ENCODE measurements around the gene CHCHD3.

The CHCHD3 gene

DNA sequence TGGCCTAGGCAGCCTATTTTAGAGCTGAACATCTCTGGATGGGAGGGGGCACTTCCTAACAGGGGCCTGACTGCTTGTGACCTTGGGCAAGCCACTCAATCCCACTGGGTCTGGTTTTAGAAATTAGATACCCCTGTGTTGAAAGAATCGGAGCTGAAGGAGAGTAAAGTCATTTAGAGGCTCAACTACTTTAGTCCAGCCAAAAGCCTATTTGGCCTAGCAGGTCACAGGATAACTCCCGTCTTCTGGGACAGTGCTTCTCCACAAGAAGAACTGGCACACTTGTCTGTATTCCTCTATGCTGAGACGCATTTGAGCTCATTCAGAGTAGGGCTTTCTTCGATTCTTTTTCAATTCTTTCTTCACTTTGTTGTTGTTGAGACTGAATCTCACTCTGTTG, 224.2 kb downstream of the CHCHD3 start:
- no peak for DNase-seq

DNA sequence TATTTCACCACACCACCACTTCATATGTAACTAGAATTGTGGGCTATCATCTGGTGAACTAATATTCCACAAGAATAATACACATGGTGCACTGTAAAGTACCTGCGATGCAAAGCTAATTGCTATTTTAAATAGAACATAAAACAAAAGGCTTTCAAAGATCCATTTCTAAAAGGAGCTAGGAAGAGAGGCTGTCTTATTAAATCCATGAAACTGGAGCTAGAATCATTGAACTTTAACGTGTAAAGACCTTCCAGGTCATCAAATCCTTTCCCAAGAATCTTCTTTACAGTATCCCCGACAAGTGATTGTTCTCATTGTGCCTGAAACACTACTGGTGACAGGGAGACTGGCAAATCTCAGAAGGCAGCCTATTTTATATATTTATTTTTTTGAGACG, 224.9 kb downstream of the CHCHD3 start:
- no peak for DNase-seq

DNA sequence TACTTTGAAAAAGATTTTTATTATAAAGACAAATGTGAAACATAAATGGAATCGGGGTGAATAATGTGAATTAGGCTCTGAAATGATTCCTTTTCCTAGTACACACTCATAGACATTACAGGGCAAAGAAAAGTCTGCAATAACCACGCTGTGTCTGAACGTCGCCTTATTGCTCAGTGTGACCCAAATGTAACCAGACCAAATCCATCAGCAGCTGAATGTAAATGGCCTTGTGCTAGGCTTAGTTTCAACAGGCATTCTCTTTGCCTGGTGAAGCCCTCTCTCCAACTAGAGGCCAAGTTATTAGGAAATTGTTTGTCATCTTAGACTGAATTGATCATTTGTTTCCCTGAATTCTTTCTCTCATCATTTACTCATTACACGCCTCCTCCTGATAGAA, 225.5 kb downstream of the CHCHD3 start:
- no peak for DNase-seq

DNA sequence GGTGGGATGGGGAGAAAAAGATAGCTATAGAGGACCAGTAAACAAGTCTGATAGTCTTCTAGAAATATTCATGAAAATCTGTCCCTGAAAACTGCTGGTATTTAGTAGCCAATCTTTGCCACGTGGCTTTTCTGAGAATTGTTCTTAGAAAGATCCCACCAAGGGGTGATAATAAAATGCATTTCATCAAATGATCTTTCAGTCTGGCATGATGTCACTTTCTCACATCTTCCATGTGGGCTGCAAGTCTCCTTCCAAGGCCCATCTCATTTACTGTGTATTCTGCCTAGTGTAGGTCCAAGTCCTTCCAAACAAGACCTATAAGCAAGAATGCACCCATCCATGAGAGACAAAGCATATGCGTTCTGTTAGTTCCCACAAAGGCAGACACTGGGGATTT, 226.0 kb downstream of the CHCHD3 start:
- no peak for DNase-seq

DNA sequence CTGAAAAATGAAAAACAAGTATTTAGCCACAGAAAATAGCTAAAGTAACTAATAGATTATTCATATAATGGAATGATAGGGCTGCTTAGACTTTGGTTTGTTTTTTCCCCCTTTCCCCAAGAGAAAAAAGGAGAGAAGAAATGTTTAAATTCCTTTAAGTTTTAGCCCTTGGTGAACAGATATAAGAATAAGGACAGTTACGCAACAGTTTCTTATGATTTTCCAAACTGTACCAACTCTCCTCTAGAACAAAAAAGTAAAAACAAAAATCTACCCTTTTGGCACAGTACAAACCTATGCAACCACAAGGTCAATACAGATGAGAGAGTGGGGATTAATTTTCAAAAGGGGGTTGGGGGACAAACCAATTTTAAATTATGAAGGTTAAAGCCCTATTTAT, 227.7 kb downstream of the CHCHD3 start:
- no peak for DNase-seq

DNA sequence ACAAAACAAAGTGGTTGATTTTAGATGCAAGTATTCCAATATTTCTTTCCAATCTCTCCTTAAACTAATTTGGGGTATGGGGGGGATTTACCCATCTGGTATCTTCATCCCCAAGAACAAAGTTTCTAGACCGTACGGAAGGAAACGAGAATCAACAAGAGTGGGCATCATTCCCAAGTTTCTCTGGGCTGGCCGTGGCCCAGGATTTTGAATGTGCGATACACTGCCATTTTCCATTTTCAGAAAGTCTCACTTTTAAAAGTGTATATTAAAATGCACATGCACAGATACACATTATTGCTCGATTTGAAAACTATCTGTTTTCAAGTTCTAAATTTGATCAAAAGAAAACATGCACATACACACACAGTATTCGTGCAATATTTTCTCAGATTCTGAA, 234.5 kb downstream of the CHCHD3 start:
- no peak for DNase-seq

DNA sequence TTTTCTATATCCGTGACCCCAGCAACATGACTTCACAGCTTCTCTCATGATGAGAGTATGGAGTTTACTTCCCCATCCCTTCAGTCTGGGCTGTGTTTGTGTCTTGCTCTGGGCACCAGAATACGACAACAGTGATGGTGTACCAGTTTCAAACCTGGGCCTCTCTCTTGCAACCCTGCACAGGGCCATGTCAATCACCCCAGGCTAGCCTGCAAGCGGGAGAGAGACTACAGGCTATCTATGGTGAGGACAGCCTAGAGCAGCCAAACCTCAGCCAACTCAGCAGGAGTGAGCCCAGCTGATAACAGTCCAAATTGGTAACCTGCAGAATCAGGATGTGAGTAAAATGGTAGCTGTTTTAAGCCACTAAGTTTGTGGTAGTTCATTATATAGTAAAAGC, 235.8 kb downstream of the CHCHD3 start:
- no peak for DNase-seq

DNA sequence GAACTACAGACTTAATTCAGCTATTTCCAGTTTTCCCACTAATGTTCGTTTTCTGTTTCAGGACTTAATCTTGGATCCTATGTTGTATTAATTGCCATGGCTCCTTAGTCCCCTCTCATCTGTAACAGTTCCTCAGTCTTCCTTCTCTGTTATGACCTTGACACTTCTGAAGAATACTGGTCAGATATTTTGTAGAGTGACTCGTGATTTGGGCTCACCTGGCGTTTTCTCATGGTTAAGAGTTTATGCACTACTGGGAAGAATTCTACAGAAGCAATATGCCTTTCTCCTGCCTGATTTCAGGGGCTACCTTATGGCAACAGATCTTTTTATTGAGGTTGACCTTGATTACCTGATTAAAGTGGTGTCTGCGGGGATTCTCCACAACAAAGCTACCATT, 239.4 kb downstream of the CHCHD3 start:
- DNase-seq, result no peak

DNA sequence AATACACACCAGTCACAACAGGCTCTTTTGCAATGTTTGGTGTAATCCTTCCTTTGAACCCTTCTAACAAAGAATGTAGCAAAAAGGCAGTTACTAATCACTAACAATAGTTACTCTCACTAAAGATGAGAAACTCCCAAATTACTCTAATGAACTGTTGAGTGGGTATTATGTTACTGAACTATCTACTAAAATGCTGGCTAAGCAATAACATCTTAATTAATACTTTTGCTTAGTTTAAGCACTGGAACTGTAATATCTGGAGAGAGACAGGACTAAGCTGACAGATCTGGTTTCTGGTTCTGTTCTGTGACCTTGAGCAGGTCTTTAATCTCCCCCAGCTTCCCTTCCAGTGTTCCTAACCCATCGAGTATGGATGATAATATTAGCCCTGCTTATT, 241.7 kb downstream of the CHCHD3 start:
- no peak for DNase-seq

DNA sequence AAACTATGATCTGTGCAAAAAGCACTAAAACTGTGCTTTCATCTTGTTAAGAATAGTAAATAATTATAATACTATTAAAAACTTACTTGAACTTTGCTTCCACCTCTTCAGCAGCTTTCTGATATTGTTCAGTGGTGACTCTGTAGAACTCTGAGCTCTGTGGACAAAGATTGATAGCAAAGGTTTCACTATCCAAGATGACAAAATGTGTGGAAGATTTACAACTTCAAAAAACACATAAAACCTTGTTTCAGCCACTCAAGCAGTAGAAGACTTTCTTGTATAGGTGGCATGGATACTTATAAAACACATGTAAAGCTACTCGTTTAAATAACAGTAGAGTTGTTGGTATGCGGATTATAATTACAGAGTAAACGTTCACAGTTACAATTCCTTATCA, 243.6 kb downstream of the CHCHD3 start:
- DNase-seq, result no peak

DNA sequence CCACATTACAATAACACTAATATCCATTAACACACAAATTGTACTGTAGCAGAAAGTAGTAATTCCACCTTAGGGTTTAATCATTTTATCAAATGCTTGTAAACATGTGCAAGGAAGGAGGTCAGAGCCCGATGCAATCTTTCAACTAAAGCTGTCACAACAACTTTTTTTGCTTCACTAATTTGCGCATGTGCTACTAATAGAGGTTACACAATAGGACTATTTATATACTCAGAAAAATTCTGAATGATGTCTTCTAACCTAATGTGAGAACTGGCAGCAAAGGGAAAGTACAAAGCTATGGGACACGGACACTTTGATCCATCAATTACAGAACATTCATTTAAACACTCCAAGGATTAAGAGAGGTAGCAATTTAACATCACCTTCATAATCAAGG, 244.4 kb downstream of the CHCHD3 start:
- no peak for DNase-seq

DNA sequence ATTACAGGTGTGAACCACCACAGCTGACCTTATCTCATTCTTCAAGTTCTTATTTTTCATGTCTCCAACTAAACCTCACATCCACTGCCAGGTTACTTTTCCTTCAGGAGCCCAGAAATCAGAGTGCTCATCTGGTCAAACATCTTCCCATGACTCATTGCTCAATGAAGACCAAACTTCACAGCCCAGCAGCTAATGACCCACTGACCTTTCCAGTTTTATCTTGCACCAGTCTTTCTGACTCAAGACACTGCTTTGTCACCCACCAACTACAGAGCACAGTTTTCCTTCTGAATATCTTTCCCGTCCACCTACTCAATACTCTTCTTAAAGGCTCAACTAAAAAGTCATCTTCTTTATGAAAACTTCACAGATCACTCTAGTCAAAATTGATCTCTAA, 245.1 kb downstream of the CHCHD3 start:
- no peak for DNase-seq

DNA sequence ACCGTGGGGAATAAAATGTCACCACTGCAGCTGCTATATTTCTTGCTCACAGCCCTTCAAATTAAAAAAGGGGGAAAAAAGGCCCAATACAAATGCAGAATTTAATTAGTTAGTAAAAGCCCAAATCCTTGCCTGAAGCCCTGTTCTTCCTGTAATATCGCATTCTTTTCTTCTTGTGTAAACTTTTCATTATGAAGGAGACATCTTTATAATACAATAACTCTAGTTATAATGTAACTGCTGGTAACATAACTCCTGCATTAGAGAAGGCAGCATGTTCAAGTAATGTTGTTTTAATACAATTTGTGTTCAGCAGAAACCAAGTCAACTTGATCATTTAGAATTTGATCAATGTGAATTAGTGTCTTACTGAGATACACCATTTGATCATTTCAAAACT, 250.9 kb downstream of the CHCHD3 start:
- no peak for DNase-seq

DNA sequence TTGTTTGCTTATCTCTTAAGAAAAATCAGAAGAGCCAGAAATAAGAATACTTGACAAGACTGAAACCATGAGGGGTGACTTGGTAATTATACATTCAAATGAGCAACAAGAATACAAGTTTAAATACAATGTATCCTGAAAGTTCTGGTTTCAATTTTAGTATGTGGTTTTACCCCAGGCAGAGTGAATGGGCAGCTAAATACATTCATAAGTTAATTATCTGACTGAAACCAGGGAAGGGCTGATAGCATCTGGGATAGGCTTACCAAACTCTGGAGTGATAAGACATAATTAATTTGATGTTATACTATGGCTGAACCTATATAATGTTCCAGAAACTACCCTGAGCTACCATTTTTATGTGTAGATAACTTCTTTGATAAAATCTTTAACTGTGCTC, 253.4 kb downstream of the CHCHD3 start:
- DNase-seq, result no peak

DNA sequence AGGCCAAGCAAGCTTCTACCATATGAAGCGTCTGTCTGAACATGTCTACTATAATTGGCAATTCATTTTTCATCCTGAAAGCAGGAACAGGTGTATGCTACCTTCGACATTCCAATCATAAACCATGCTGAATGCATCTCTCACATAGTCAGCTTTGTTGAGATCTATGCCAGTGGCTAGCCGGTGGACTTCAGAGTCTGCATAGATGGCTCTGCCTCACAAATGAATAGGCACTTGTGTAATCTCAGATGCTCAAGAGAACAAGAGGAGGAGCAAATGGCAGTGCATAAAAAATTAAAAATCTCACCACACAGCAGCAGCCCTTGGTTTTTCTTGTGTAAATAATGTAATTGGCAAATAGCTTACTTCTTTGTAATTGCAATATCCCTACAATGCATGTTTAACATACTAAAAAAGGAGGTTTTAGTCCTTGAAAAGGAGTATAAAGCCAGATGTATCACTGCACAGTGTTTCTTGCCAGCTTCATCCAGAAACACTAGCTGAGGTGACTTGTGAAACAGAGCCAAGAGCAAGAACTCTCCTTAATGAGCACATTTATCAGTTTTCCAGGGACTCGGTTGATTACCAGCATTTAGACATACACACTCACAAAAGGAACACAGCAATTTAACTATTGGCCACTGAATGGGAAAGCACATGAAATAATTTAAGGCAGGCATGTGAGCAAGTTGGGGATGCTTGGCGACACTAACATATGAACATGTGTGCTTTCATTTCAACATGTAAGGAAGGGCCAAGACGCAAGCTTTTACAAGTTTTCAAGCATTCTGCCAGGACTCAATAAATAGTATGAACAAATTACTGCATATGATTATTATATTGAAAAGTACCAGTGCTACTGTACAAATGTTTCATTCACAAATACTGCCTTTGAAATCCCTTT, 255.7 kb downstream of the CHCHD3 start:
- no peak for DNase-seq

DNA sequence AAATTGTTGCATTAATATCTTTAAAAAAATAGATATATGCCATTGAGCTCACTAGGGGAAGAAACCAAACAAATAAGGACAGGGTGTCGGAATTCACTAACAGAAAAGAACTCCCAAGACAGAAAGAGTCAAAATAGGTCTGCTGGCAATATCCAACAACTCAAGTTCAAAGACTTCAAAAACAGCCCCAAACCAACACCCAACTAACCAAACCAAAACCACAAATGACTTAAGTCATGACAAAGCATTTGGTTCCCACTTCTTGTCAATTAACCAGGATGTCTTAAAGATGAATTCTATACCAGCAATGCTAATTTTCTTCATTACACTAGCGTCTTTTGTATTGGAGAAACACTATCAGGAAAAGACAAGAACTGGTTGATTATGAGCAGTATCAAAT, 256.7 kb downstream of the CHCHD3 start:
- no peak for DNase-seq

DNA sequence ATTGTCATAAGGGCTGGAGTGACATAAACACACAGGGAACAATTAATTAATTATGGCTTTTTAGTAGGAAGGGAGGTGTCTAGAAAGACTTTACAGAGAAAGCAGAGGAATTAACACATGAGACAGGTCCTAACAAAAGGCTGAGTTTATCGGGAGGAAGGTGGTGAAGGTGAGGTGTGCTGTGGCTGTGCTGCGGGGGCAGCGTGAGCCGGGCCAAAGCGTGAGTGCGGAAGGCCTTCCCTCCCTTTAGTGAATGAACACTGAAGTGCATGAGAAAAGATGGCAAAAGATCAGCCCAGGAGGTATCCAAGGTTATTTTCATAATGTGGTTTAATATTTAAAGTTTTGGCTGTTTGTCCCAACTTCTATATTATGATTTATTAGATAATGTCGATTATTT, 262.2 kb downstream of the CHCHD3 start:
- DNase-seq, result no peak

DNA sequence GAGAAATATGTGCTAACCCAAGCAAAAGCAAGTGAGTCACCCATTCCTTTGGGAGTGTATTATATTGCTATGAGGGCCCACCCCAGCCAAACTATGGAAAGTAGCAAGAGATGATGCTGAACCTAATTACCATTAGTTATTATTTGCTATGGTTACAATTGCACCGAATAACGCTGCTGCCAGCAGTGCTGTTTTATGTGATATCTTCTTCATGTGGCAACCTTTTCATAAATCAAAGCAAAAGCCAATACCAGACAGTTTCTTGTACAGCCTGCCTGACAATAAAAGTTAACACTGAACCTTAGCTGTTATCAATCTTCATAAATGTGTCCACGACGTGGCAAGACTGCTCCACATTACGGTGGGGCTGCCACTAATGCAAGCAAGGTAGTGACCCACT, 263.9 kb downstream of the CHCHD3 start:
- no peak for DNase-seq

DNA sequence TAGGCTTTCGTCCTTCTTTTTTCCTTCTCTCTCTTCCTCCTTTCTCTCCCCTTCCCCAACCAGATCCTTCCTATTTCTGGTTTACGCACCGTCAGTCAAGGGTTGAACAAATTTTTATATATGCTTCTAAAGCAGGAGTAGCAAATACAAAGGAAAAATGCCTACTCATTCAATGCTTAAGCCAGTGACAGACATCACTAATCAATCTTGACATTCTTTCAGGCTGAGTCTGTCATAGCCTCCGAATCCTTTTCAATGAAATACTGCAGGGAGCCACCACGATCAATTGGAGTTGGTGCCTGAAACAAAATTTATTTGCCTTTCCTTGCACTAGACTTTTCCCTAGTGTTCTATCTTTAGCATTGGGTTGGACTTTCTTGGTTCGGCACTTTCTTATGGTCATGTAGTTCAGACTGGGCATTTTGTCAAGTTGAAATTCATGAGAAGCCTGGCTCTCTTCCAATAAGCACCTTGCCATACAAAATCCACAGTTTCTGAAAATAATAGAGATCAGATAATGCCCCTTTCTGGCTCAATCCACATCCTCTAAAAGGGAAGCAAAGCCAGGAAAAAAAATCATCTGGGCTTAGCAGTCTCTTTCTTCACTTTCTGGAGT, 266.1 kb downstream of the CHCHD3 start:
- no peak for DNase-seq

DNA sequence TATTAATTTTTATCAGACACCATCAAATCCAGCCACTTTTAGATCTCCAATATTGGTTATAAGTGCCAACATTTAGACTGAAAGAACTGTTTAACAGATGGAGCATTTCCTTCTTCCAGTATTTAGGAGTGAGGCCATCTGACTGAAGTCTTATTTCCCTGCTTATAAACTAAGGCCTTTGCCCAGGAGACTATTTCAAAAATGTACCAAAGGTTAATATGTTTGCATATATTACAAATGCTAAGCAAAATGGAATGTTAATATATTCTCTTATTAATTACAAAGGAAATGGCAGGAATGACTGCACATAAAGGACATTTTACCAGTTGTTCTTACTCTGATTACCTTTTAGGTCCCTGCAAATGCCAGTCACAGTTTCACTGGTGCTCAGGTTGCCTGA, 266.8 kb downstream of the CHCHD3 start:
- DNase-seq, result no peak

DNA sequence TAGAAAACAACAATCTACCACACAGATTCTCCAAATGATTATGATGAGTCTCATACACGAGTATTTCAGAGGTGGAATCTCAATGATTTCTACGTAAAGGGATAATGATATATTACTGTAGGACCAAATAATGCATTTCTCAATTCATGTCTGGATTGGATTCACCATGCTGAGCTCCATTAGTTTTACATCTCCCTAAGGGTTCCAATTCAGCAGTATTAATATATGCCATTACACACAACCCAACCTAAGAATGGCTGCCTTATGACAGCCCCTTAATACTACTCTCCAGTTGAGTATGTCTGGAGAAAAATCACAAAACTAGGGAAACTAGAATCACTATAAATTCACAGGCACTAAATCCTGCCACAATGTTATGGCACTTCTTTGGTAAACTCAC, 271.3 kb downstream of the CHCHD3 start:
- DNase-seq, result no peak

DNA sequence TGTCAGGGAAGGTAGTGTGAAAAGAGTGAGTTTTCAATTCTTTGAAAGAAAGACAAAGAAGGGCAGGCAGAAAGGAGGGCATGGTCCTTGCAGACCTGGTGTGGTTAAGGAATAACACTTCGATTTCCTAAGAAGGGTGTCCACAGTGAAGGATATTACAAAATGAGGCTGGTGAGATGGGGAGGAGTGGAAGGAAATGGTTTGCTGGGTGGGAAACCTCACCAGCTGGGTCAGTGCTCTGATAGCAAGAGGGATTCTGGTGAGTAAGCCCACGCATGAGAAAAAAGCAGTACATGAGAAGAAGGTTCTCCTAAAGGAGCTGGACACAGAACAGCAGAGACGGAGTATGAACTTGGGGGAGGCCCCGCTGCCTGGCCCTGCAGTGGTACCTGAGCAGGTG, 275.1 kb downstream of the CHCHD3 start:
- DNase-seq, result no peak

DNA sequence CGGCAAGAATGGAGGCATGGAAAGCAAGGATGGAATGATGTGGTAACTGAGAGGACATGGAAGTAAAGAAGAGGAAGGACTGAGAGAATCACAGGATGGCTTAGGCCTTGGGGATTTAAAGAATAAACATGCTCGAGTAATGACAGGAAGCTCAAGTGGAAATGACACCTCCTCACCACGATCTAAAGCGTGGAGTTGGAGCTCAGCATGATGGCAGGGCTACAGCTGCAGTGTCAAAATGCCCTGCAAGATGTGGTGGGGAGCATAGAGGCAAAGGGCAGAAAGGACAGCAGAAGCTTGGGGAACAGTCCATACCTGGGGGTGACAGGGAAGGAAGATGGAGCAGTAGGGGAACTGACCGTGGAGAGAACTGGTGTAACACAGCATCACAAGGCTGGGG, 276.1 kb downstream of the CHCHD3 start:
- DNase-seq, result no peak

DNA sequence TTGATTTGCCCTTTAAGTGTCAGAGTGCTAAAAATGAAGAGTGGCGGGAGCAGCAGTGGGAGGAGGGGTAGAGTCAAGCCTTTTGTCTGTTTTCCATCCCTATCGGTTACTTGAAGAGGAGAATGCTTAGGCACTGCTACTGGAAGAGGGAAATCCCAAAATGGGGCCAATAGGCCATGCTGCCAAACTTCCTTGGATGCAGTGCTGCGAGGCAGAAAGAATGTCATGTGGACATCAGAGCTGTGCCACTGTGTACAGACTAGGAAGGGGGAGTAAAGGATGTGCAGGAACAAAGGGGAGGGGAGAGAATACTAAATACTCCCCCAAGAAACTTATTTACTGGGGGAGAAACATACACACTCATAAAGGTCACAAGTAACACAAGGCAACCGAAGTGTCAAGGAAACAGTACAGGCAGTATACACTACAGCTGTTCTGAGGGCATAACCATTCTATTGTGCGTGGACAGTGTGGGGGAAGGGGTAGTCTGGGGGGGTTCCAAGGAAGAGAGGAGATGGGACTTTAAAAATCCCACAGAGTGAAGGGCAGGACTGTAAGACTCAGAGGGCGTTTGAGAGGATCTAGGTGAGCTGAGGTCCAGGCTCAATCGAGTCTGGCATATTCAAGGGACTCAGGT, 276.9 kb downstream of the CHCHD3 start:
- DNase-seq, result no peak
